GM18519 (cell line): ENCODE measurements around the gene BOD1.

ENCODE experiments used
- ATAC-seq: cut with Tn5 transposase; IDR thresholded peaks from one replicate; pipeline ENCODE4 v1.9.1; 2021; ENCODE audit warnings: mild to moderate bottlenecking, moderate library complexity; ENCODE audit not compliant: unreplicated experiment, low FRiP score

The BOD1 gene

DNA sequence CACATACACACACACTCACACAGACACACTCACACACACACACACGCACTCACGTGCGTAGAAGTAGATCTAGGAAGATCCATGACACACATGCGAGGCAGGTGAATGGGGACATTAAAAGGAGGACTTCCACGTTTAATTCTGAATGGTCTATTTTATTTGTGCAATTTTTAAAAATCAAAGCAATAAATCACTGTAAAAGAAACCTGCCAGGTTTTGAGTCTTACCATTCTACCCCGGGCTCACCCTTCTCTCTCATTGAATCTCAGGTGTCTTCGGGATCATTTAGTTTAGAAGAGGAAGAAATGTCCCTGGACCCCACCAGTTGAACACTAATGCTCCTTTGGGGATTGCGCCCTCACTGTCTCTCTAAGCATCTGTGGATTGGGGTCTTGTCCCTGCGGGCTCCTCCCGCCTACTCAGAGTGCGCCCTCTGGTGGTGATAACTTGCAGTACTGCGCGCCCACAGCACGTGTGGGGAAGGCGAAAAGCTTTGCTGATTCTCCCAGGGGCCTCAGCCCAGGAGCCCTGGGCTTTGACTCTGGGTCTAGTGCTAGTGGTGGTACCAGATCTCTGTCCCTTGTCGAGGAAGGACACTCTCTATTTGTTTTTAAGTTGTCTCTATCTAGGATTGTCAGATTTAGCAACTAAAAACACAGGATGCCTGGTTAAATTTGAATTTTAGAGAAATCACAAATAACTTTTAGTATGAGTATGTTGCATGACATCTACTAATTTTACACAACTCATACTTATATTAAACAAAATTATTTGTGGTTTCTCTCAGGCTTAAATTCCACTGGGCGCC lies 34.8 kb downstream of the BOD1 start:
- no peak for ATAC-seq

DNA sequence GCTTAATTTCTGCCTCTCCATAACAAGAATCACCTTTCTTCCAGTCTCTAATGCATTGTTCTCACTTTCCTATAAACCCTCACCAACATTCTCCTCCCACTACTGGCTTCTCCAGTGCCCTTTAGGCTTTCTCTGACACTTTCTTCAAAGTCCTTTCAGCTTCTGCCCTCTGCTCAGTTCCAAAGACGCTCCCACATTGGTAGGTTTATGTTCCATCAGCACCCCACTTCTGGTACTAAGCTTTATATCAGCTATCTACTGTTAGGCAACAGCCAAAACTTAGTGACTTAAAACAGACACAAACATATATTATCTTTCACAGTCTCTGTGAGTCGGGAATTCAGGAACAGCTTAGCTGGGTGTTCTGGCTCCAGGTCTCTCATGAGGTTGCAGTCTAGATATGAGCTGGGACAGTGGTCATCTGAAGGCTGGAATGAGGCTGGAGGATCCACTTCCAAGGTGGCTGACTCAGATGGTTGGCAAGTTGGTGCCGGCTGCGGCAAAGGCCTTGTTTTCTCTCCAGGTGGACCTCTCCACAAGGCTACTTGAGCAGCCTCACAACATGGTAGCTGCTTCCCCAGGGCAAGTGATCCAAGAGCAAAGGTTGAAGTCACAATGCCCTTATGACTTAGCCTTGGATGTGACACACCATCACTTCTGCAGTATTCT lies 37.4 kb downstream of the BOD1 start:
- no peak for ATAC-seq

DNA sequence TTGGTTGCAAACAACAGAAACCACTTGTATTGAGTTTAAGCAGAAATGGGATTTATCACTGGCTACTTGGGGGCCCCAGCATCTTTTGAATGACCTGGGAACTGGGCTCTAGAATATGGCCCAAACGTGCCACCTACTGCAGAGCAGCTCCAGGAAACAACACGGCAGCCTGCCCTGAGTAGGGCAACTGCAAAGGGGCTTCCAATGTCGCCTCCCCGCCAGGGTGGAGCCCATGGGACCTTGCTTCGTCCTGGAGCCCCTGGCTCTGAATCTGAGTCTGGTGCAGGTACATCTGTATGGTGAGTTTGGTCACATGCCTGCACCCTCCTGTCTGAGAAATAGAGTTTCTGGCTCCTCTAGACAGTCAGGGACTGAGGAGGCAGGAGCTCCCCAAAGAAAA lies 38.6 kb downstream of the BOD1 start:
- no peak for ATAC-seq

DNA sequence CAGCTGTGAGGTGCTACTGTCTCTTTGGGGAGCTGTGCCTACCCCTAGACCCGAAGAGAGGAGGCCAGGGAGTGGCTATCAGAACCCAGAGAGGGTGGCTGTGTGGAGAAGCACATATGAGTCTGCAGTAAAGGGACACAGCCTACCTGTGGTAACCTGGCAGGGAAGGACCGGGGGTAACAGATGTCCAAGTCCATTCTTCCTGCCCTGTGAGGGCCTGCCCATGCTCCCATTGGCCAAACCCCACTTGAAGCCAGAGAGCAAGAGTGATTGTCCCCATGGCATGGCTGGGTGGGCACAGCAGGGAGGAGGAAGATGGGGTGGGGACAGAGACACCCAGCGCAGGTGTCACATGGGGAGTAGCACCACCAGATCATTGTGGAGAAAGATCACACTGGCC lies 39.3 kb downstream of the BOD1 start:
- ATAC-seq = no peak

DNA sequence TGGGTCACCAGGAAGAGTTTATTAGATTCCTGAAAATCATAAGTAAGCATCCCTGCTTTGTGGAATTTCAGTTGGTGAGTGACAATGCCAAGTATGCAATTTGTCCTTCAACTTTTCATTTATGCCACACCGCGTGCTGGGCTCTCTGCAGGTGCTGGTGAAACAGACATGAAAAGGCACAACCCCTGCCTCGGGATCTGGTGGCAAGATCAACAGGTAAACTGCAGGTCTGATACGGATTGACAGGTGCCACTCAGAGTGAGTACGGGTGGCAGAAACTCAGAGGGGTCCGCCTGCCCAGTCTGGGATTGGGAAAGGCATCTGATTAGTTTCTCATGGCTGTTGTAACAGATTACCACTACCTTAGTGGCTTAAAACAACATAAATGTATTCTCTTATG lies 40.5 kb downstream of the BOD1 start:
- no peak for ATAC-seq

DNA sequence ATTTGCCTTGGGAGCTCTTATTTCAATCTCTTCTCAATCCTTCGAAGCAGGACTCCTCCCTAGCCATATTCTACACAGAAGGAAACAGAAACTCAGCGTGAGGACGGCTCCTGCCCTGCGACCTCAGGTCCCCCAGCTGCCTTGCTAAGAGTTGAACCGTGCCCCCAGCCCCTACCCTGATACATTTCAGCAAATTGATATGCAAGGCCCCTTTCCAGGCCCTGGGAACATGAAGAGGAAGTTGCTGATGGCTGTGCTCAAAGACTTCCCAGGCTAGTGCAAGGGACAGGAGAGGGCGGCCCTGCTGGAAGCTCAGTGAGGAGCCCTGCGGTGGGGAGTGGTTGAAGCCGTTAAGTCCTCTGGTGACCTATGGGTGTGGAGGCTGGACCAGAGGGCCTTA lies 41.5 kb downstream of the BOD1 start:
- ATAC-seq = no peak

DNA sequence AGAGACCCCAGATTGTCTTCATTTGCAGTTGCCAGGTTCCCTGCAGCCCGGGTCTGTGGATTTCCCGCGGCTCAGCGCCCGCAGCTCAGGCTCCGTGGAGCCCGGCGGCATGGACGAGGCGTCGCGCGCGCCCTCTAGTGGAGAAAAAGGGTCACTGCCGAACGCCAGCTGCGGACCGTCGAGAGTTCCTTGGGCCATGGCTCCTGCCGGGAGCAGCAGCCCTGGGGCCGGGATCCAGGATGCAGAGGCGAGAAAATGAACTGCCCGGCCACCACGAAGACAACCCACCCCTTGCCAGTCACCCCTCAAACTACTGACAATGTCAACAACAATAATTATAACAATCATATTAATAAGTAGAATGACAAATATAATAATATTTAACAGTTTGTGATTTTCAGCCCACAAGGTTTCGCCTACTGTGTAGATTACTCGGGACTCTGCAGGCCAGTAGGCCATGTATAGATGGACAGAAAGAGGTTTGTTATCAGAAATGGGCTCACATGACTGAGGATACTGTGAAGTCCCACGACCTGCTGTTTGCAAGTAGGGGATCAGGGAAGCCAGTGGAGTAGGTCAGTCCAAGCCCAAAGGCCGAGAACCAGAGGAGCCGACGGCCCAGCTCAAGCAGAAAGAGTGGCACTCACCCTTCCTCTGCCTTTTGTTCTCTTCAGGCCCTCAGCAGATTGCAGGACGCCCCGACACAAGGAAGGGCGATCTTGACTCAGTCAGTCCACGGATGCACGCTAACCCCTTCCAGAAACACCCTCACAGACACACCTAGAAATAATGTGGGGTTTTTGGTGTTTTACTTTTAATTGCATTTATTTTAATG lies 43.1 kb downstream of the BOD1 start:
- ATAC-seq = no peak

DNA sequence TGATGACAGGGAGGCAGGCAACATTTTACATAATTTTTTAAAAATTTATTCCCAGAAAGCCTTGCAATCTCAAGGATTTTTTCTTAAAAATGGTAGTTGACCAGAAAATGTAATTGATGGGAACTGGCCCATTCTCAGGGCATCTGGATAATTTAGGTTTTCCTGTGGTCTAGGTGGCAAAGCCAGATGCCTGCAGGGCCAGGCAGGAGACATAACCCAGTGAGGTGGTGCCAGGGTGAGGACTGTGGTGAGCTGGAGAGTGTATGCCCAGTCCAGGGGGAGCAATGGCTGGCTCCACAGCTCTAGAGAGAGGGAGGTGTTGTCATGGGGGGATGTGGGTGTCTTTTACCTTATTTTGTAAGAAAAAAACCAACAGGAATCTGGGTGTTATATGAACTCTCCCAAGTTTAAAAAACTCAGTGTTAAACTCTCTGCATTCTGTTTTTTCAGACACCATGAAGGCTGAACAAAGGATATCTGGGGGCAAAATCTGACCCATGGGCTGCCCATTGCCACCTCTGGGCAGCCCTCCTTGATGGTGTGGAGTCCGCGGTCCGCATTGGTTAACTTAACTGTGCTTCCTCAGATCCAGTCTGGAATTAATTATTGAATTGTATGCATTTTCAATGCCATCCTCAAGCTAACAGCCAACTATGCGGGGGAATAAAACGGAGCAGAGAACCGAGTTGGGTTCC lies 43.9 kb downstream of the BOD1 start:
- no peak for ATAC-seq

DNA sequence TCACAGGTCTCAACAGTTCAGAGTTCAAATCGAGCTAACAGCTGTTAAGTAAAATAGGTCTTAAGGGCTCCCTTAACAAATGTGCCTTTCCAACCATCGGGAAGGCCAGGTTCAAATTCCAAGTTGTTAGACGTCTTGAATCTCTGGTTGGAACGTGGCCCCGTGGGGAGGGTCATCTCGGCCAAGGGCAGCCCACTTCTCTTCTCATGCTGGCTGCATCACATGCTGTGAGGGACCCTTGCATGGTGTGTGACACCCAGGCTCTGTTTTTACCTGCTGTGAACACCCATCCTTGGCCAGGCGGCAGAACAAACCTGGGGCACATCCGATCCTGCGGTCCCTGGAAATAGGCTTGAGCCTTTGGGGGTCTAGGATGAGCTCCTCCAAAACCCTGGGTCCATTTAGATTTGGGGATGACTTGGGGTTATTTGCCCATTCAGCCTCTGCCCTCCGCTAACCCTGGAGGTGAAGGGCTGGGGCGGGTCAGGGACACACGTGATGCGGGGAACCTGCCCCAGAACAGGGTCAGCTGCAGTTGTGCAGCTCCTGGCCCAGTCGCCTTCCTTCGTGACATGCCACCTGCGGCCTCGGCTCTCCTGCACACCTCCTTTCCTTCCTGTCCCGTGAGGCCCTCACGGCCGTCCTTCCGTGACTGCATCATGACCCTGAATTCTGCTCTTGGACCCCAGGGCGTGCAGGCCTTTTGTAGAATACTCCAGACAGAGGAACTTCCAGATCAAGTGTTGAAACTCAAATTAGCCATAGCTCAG lies 45.9 kb downstream of the BOD1 start:
- ATAC-seq = no peak

DNA sequence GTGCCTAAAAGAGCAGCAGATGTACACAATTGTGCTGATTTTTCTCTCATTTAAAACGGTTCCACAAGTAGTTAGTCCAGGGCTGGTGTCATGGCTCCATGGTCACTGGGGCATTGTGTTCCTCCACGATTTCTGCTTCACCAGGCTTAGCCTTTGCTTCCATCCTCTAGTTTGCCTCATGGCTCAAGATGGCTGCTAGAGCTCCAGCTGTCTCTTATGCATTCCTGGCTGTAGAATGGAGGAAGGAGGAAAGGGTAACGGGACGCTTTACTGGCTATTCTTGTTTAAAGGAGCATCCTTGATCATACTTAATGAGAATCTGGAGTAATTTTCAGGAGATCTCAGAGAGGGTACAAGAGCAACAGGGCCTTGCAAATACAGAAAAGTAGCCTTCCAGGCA lies 47.7 kb downstream of the BOD1 start:
- ATAC-seq = no peak

DNA sequence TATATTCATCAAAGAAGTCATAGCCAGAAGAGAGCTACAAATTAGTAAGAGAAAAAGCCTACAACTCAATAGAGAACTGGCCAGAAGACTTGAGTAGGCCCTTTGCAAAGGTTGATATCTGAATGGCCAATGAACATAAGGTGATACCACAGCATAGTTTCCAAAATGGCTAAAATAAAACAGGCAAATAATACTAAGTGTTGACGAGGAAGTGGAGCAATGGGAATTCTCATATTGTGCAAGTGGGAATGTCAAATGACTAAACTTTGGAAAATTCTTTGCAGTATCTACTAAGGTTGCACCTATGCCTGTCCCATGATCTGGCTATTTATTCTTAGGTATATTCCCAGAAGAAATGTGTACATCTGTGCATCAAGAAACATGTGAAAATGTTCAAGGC lies 48.3 kb downstream of the BOD1 start:
- no peak for ATAC-seq

DNA sequence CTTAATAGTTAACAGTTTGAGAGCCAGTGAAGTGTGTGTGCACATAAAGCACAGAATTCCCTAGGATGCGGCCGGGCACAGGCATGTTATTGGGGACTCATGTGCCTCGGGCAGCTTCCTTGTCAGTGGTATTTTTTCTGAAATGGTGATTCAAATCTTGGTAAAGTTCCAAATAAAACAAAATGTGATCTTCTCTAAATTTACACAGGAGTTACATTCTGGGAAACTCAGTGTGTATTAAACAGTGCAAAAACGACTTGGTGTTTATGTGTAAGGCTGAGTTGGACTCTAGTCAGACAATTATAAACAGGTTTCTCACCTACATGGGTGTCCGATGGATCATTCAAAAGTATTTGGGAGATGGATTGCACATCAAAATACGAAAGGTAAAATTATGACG lies 48.9 kb downstream of the BOD1 start:
- no peak for ATAC-seq

DNA sequence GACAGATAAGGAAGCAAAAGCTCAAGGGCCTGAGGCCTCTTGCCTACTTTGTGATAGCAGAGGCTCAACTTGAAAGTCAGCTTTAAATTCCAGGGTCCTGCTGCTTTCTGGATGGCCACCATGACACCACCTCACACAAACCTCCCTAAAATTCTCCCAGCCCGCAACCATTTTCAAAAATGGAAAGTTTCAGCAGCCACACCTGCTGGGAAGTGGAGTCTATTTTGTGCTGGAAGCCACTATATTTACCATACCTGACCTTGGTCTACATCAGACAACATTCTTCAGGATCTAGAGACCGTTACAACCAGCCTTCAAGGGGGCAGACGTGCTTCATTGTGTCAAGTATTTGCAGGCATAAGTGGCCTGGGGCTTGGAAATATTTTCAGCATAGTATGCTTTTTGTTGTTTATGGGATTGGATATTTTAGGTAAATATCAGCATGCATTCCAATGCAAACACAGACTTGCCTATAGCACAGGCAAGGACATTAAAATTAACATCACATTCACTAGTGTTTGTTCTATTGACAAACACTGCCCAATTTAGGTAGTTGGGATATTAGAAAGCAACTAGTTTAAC lies 50.9 kb downstream of the BOD1 start:
- no peak for ATAC-seq

DNA sequence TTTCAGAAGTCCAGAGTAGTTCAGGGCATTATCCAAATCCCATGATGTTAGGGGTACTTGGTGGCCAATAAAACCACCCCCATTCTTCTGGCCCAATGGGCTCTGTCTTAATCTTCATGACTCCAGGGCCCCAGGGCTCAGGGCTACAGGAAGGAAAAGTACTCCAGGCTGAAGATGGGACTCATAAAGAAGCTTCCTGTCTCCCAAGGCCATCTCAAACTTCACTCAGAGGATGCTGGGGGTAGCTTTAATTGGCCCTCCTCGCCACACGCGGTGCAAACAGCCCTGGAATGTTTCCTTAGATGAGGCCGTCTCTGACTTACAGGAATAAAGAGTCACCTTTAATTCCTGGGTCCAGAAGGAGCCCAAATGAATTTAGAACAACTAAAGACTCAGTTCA lies 52.3 kb downstream of the BOD1 start:
- ATAC-seq = no peak

DNA sequence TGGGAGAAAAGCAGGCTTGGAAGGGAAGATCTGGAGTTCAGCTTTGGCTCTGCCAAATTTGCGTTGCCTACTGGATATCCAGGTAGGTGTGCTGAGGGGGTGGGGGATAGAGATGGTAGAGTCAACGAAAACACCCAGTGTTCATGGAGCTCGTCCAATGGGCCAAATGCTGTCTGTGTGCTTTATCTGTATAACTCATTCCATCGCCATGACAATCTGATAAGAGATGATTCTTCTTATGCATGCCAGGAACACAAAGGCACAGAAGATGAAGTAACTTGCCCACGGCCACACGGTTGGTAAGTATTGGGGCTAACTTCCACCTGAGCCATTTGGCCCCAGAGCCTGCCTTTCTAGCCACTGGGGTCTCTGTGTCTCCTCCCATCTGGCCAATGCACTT lies 53.2 kb downstream of the BOD1 start:
- no peak for ATAC-seq

DNA sequence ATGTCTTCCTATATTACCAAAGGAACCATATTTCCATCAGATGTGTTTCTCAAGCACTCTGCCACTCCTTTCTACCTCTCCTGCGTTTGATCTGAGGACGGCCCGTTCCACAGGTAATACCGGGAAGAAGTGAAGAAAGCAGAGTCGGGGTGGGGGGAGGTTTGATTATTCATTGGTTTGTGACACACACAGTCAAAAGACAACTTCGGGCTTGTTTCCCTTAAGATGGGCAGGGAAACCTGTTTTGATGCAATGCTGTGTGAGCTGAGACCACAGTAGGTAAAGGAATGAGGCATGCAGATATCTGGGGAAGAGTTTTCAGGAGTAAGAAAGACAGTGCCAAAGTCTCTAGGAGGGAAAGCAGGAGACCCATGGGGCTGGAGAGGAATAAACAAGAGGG lies 54.0 kb downstream of the BOD1 start:
- ATAC-seq = no peak
